Panc1 (cell line): ENCODE measurements around the gene WDR48.

Experiments
- CTCF ChIP-seq: fragments of 450-650 bp; IDR thresholded peaks from 2 replicates; pipeline ENCODE4 v1.5.1; 2017; ENCODE audit warnings: mild to moderate bottlenecking
- POLR2AphosphoS5 ChIP-seq: IDR thresholded peaks from 2 replicates; pipeline ENCODE4 v1.6.1; 2012; ENCODE audit warnings: mild to moderate bottlenecking, low read depth, low read length, moderate library complexity
- TCF7L2 ChIP-seq: IDR thresholded peaks from 2 replicates; pipeline ENCODE4 v1.6.1; 2011; ENCODE audit warnings: mild to moderate bottlenecking, low read depth, low read length, inconsistent platforms
- TF ChIP-seq, protein P1 (sequence below), 2 experiments: IDR thresholded peaks; 2 replicates each; pipeline ENCODE4 v1.6.1; 2011 to 2012; ENCODE audit warnings: low read depth in 2 of 2, control low read depth in 1 of 2, low read length in 1 of 2, mild to moderate bottlenecking in 1 of 2, moderate library complexity in 1 of 2; ENCODE audit not compliant: insufficient read depth in 1 of 2

GRCh38 chr3:39132096-39133092 lies 80.6 kb downstream of the WDR48 start:
- TF ChIP-seq CTCF = no peak
- no peak for TF ChIP-seq TCF7L2
- no peak for TF ChIP-seq POLR2AphosphoS5
- TF ChIP-seq, protein P1, sequence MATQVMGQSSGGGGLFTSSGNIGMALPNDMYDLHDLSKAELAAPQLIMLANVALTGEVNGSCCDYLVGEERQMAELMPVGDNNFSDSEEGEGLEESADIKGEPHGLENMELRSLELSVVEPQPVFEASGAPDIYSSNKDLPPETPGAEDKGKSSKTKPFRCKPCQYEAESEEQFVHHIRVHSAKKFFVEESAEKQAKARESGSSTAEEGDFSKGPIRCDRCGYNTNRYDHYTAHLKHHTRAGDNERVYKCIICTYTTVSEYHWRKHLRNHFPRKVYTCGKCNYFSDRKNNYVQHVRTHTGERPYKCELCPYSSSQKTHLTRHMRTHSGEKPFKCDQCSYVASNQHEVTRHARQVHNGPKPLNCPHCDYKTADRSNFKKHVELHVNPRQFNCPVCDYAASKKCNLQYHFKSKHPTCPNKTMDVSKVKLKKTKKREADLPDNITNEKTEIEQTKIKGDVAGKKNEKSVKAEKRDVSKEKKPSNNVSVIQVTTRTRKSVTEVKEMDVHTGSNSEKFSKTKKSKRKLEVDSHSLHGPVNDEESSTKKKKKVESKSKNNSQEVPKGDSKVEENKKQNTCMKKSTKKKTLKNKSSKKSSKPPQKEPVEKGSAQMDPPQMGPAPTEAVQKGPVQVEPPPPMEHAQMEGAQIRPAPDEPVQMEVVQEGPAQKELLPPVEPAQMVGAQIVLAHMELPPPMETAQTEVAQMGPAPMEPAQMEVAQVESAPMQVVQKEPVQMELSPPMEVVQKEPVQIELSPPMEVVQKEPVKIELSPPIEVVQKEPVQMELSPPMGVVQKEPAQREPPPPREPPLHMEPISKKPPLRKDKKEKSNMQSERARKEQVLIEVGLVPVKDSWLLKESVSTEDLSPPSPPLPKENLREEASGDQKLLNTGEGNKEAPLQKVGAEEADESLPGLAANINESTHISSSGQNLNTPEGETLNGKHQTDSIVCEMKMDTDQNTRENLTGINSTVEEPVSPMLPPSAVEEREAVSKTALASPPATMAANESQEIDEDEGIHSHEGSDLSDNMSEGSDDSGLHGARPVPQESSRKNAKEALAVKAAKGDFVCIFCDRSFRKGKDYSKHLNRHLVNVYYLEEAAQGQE (IDR thresholded peaks at IDR 0.05; ENCODE audit: insufficient read depth in 1 of 2, low read depth in 2 of 2, low read length in 1 of 2) = no peak
